GM23248 (cell line): ENCODE results near the gene UPK3B. TPM values are rescaled to one million over a fixed set of nuclear protein-coding genes. Genes with fewer than 3 reads are reported as not detected.
"Not testable (repeated sequence)": the region's sequence is repeated elsewhere in the genome, so short reads cannot be mapped to it uniquely, and the experiment has no call there.

Experiments
- DNase-seq: peaks from one replicate; pipeline ENCODE4 v3.0.0-alpha.2; 2015
- H2AFZ ChIP-seq: fragments of 200-600 bp; sonication (generic); 2 replicates; pipeline ENCODE4 v1.6.1; 2016; ENCODE audit warnings: antibody characterized with exemption
- H3F3A ChIP-seq: fragments of 200-600 bp; sonication (generic); 2 replicates; pipeline ENCODE4 v1.6.1; 2016; ENCODE audit warnings: mild to moderate bottlenecking, antibody characterized with exemption, mixed run types; ENCODE audit not compliant: insufficient read depth
- H3K27ac ChIP-seq: fragments of 200-600 bp; sonication (generic); 2 replicates; pipeline ENCODE4 v1.5.1; 2016; ENCODE audit warnings: mild to moderate bottlenecking
- H3K27me3 ChIP-seq: fragments of 200-600 bp; sonication (generic); replicated peaks from 2 replicates; pipeline ENCODE4 v1.6.1; 2016; ENCODE audit warnings: mild to moderate bottlenecking; ENCODE audit not compliant: insufficient read depth
- H3K36me3 ChIP-seq: fragments of 200-600 bp; sonication (generic); 2 replicates; pipeline ENCODE4 v1.6.1; 2016; ENCODE audit warnings: low read depth, mild to moderate bottlenecking
- H3K4me1 ChIP-seq: fragments of 200-600 bp; sonication (generic); 2 replicates; pipeline ENCODE4 v1.6.1; 2016; ENCODE audit warnings: mild to moderate bottlenecking; ENCODE audit not compliant: insufficient read depth
- H3K4me2 ChIP-seq: fragments of 200-600 bp; sonication (generic); one replicate; pipeline ENCODE4 v1.6.1; 2016; ENCODE audit warnings: mild to moderate bottlenecking; ENCODE audit not compliant: unreplicated experiment
- H3K4me3 ChIP-seq: fragments of 200-600 bp; sonication (generic); 2 replicates; pipeline ENCODE4 v1.5.1; 2016; ENCODE audit warnings: mild to moderate bottlenecking
- H3K79me2 ChIP-seq: fragments of 200-600 bp; sonication (generic); 2 replicates; pipeline ENCODE4 v1.6.1; 2016; ENCODE audit warnings: mild to moderate bottlenecking; ENCODE audit not compliant: insufficient read depth
- H3K9ac ChIP-seq: fragments of 200-600 bp; sonication (generic); 2 replicates; pipeline ENCODE4 v1.6.1; 2016; ENCODE audit warnings: mild to moderate bottlenecking
- H3K9me2 ChIP-seq: fragments of 200-600 bp; sonication (generic); 2 replicates; pipeline ENCODE4 v1.6.1; 2016; ENCODE audit warnings: mixed run types, mild to moderate bottlenecking, moderate library complexity; ENCODE audit not compliant: insufficient read depth
- H3K9me3 ChIP-seq: fragments of 200-600 bp; sonication (generic); one replicate; pipeline ENCODE4 v1.6.1; 2017; ENCODE audit warnings: low read depth
- H4K20me1 ChIP-seq: fragments of 200-600 bp; sonication (generic); 2 replicates; pipeline ENCODE4 v1.6.0; 2016; ENCODE audit not compliant: insufficient read depth
- WGBS, 2 experiments: methylation state at CpG; one replicate each; pipeline ENCODE4 v1.1.6; 2015 to 2017; ENCODE audit warnings: low lambda C conversion rate in 2 of 2, low coverage in 1 of 2; ENCODE audit errors: missing lambda C conversion rate in 2 of 2; 5-methylcytosine and 5-hydroxymethylcytosine counted together
- in situ Hi-C: fragments of 300-500 bp; cut with MboI; formaldehyde crosslinking; loops from 2 replicates; pipeline ENCODE4 v1.15.0; 2020
- polyA plus RNA-seq: library from polyadenylated mRNA; unstranded; fragments of >200 nt; fragmentation: Nextera tagmentation; extraction: Ambion mirVana; gene quantifications from 2 replicates; pipeline ENCODE4 v1.2.1, GENCODE V29; 2016
- total RNA-seq: library from RNA; depleted of rRNA; stranded (reverse); fragments of >200 nt; shearing (Covaris generic); gene quantifications from 2 replicates; pipeline ENCODE4 v1.2.3, GENCODE V29; 2014

The UPK3B gene
- total and polyA plus RNA-seq, 2 experiments from 2014 or later = 0.11 TPM; not detected in 1

DNA sequence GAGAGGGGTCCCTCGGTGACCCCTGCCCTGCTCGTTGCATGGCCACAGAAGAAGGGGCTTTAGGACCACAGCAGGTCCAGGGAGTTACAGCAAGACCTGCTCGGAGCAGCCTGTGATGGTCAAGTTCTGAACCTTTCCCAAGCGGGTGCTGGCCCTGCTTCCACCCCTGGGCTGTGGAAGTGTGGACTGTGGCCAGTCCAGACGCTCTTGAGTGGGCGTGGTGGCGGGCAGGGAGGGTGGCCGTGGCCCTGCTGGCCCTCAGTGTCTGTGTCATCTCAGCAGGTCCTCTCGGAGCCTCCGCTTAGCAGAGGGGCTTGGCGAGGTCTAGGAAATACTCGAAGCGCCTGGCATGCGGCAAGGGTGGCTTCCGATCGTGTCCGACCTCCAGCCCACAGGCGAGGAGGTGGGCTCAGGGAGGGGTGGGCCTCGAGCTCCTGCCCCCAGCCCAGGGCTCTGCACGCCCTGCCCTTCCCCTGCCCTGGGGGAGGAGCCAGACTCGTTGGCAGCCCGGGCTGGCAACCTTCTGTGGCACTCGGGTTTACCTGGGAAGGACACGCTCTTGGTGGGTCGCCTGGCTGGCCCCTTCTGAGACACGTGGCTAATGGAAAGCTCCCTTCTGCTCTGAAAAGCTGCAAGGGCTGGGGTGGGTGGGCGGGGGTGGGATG is 12.3 kb upstream of the UPK3B start:
- in situ Hi-C loops, H3K27ac ChIP-seq, H3K9ac ChIP-seq, H3K9me3 ChIP-seq, H3K4me3 ChIP-seq, H2AFZ ChIP-seq, H3K36me3 ChIP-seq, H3F3A ChIP-seq, H3K9me2 ChIP-seq, DNase-seq, H3K27me3 ChIP-seq, H3K4me1 ChIP-seq, H3K79me2 ChIP-seq, H4K20me1 ChIP-seq, H3K4me2 ChIP-seq: not testable (repeated sequence)
- WGBS, 2 experiments = 78 to 82% methylated on average over 13 to 14 of the region's 27 CpGs

GRCh38 chr7:76498583-76499200 is 11.7 kb upstream of the UPK3B start:
- in situ Hi-C loops, DNase-seq: not testable (repeated sequence)

DNA sequence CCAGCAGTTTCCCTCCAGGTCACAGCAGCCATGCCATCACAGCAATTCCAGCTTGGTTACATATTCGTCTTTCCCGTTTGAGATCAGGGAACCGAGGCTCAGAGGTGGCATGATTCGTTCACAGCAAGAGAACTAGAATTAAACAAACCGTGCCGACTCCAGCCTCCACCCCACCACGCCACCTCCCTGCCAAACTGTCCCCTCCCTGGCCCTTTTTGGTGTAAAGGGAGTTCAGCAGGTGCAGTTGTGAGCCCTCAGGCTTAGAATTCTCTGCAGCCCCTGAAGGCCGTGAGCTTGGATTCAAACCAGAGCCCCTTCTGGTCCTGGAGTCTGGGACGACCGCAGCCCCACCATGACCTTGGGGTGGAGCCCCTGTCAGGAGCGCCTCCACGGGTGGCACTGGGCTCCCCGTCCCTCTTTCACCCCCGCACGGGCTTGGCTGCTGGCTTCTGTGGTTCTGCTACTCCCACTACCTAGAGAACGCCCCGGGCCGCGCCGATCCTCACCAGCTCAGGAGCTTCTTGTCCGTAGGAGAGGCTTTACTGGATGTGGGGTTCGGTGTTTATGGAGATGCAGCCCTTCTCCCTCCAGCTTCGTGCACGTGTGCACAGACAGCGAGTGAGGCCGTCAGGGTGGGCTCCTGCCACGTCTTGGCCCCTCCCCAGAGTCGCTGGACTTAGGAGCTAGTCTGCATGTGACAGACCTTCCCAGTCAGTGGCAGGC is 11.0 kb upstream of the UPK3B start:
- H3K36me3 ChIP-seq, H3K27ac ChIP-seq, H3K9ac ChIP-seq, H3K27me3 ChIP-seq, H3K4me1 ChIP-seq, in situ Hi-C loops, DNase-seq, H3K9me3 ChIP-seq, H3K4me2 ChIP-seq, H2AFZ ChIP-seq, H3K79me2 ChIP-seq, H3F3A ChIP-seq, H4K20me1 ChIP-seq, H3K4me3 ChIP-seq, H3K9me2 ChIP-seq: not testable (repeated sequence)
- 93 to 96% methylated on average over 14 to 16 of the region's 28 CpGs for WGBS, 2 experiments

More at GRCh38 chr7:76498583-76499200, 11.7 kb upstream of the UPK3B start:
- not testable (repeated sequence) for H4K20me1 ChIP-seq, H3K4me1 ChIP-seq, H3F3A ChIP-seq, H3K79me2 ChIP-seq, H3K9ac ChIP-seq, H3K27me3 ChIP-seq, H3K4me3 ChIP-seq, H3K36me3 ChIP-seq, H3K9me3 ChIP-seq, H3K4me2 ChIP-seq, H2AFZ ChIP-seq, H3K27ac ChIP-seq, H3K9me2 ChIP-seq
- 81 to 82% methylated on average over 7 of the region's 10 CpGs for WGBS, 2 experiments

- H2AFZ ChIP-seq, in situ Hi-C loops: not testable (repeated sequence)
Measured at GRCh38 chr7:76499924-76500241, 10.5 kb upstream of the UPK3B start.

DNA sequence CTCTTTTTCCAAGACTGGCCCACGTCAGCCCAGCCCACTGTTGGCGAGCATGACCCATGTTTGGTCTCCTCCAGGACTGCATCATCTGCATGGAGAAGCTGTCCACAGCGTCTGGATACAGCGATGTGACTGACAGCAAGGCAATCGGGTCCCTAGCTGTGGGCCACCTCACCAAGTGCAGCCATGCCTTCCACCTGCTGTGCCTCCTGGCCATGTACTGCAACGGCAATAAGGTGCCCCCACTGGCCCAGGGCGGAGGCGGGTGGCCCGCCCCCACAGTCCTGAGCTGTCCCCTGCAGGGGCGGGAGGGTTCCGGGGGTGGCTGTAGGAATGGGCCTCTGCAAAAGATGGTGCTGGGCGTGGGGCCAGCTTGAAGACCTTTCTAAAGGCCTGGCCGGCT is 8.1 kb upstream of the UPK3B start:
- H2AFZ ChIP-seq, H3K27ac ChIP-seq, H3K9me2 ChIP-seq, in situ Hi-C loops, DNase-seq, H3K9me3 ChIP-seq, H3F3A ChIP-seq, H3K4me3 ChIP-seq, H3K27me3 ChIP-seq, H3K9ac ChIP-seq, H3K79me2 ChIP-seq, H3K36me3 ChIP-seq, H3K4me2 ChIP-seq, H4K20me1 ChIP-seq, H3K4me1 ChIP-seq: not testable (repeated sequence)
- 83 to 85% methylated on average over 9 to 13 of the region's 13 CpGs for WGBS, 2 experiments

More at GRCh38 chr7:76499924-76500241, 10.5 kb upstream of the UPK3B start:
- H3K9ac ChIP-seq, H3K36me3 ChIP-seq, DNase-seq, H3K9me2 ChIP-seq, H3K79me2 ChIP-seq, H3K4me3 ChIP-seq, H4K20me1 ChIP-seq, H3K9me3 ChIP-seq, H3K27ac ChIP-seq, H3K27me3 ChIP-seq, H3F3A ChIP-seq, H3K4me2 ChIP-seq, H3K4me1 ChIP-seq: not testable (repeated sequence)
- no CpG with 5 or more reads among the region's 19 CpGs for WGBS, 2 experiments

- H3K4me3 ChIP-seq, in situ Hi-C loops: not testable (repeated sequence)
- 92 to 95% methylated on average over 13 to 16 of the region's 16 CpGs for WGBS, 2 experiments
Measured at GRCh38 chr7:76502836-76503235, 7.5 kb upstream of the UPK3B start.

GRCh38 chr7:76503244-76503643 is 7.1 kb upstream of the UPK3B start:
- H3K4me1 ChIP-seq, DNase-seq, H3K9me3 ChIP-seq, H3K27ac ChIP-seq, H3K9ac ChIP-seq, in situ Hi-C loops, H2AFZ ChIP-seq, H4K20me1 ChIP-seq, H3K27me3 ChIP-seq, H3K4me3 ChIP-seq, H3F3A ChIP-seq, H3K9me2 ChIP-seq, H3K4me2 ChIP-seq, H3K36me3 ChIP-seq, H3K79me2 ChIP-seq: not testable (repeated sequence)
- WGBS, 2 experiments = 91 to 95% methylated on average over 8 to 12 of the region's 12 CpGs

More at GRCh38 chr7:76502836-76503235, 7.5 kb upstream of the UPK3B start:
- H3K9me3 ChIP-seq, H3K36me3 ChIP-seq, H3K27me3 ChIP-seq, H3K79me2 ChIP-seq, H3K4me1 ChIP-seq, H4K20me1 ChIP-seq, H3K9me2 ChIP-seq, DNase-seq, H3K9ac ChIP-seq, H2AFZ ChIP-seq, H3K27ac ChIP-seq, H3K4me2 ChIP-seq, H3F3A ChIP-seq: not testable (repeated sequence)
